Measurements from ENCODE around the gene EPN2.

EPN2 gene

DNA sequence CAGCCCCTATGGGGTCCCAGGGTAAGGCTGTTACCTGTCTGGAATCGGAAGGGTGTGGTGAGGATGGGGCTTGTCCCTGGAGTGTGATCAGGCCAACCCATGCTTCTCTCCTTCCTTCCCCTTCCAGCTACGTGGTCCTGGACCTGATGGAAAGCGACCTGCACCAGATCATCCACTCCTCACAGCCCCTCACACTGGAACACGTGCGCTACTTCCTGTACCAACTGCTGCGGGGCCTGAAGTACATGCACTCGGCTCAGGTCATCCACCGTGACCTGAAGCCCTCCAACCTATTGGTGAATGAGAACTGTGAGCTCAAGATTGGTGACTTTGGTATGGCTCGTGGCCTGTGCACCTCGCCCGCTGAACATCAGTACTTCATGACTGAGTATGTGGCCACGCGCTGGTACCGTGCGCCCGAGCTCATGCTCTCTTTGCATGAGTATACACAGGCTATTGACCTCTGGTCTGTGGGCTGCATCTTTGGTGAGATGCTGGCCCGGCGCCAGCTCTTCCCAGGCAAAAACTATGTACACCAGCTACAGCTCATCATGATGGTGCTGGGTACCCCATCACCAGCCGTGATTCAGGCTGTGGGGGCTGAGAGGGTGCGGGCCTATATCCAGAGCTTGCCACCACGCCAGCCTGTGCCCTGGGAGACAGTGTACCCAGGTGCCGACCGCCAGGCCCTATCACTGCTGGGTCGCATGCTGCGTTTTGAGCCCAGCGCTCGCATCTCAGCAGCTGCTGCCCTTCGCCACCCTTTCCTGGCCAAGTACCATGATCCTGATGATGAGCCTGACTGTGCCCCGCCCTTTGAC, 143.5 kb downstream of the EPN2 start:
- 97% methylated on average over 28 of the region's 29 CpGs for WGBS
- H3K4ac ChIP-seq (ENCODE audit: low read depth in 1 of 2, low read length in 2 of 2), result no peak overlapping the region
- no peak overlapping the region for H2BK12ac ChIP-seq (ENCODE audit: low read length in 2 of 2)
- H3K79me1 ChIP-seq (replicated peaks; ENCODE audit: low read length, poor library complexity, severe bottlenecking), result peaks cover 39% of the 10 kb centered on the region
- H3K18ac ChIP-seq (ENCODE audit: low read depth in 1 of 2, low read length in 2 of 2), result no peak overlapping the region
- H4K91ac ChIP-seq (ENCODE audit: low read length), result peak overlapping the region; percentile 31
- H4K8ac ChIP-seq (ENCODE audit: low read length), result peak overlapping the region; percentile 5
- no peaks in the 10 kb centered on the region for H3K27me3 ChIP-seq (ENCODE audit: control insufficient read depth in 1 of 2, insufficient read depth in 1 of 2, low read length in 2 of 2)
- no peak overlapping the region for H2AFZ ChIP-seq (ENCODE audit: low read depth, low read length)
- no peak overlapping the region for H2BK5ac ChIP-seq (ENCODE audit: low read depth, low read length, poor library complexity, severe bottlenecking)
- H3K4me2 ChIP-seq (ENCODE audit: low read length, poor library complexity, severe bottlenecking), result no peak overlapping the region
- no peak overlapping the region for H3K23ac ChIP-seq (ENCODE audit: low read length in 2 of 2)
- no peak overlapping the region for H2BK15ac ChIP-seq (ENCODE audit: low read depth, poor library complexity, severe bottlenecking)
- H2BK120ac ChIP-seq (ENCODE audit: low read depth, low read length), result no peak overlapping the region
- peaks cover 26% of the 10 kb centered on the region for H3K4me1 ChIP-seq (ENCODE audit: control insufficient read depth, insufficient read depth, low read depth, low read length)
- DNase-seq, result no peak
- H3K14ac ChIP-seq (ENCODE audit: low read length in 2 of 2), result no peak overlapping the region
- no peak overlapping the region for H3K4me3 ChIP-seq (ENCODE audit: insufficient read depth in 1 of 2, low read depth in 1 of 2, low read length in 2 of 2)
- H3K9me3 ChIP-seq (ENCODE audit: control insufficient read depth, low read length), result no peaks in the 10 kb centered on the region
- H3K27ac ChIP-seq (ENCODE audit: low read length, poor library complexity, severe bottlenecking), result no peak overlapping the region
- H3K9ac ChIP-seq (ENCODE audit: low read length), result no peak overlapping the region
- H3K36me3 ChIP-seq (ENCODE audit: control insufficient read depth in 1 of 2, insufficient read depth in 2 of 2, low read depth in 1 of 2, low read length in 2 of 2), result peaks cover 59 to 65% of the 10 kb centered on the region in 2 experiments
- no peak overlapping the region for H2AK5ac ChIP-seq (ENCODE audit: low read length, severe bottlenecking)

DNA sequence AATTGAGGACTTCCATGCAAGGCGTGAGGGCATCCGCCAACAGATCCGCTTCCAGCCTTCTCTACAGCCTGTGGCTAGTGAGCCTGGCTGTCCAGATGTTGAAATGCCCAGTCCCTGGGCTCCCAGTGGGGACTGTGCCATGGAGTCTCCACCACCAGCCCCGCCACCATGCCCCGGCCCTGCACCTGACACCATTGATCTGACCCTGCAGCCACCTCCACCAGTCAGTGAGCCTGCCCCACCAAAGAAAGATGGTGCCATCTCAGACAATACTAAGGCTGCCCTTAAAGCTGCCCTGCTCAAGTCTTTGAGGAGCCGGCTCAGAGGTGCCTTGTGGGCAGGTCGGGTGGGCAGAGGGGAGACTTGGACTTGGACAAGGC, 144.2 kb downstream of the EPN2 start:
- no peaks in the 10 kb centered on the region for H3K27me3 ChIP-seq (ENCODE audit: control insufficient read depth in 1 of 2, insufficient read depth in 1 of 2, low read length in 2 of 2)
- H3K18ac ChIP-seq (ENCODE audit: low read depth in 1 of 2, low read length in 2 of 2), result no peak overlapping the region
- H2BK120ac ChIP-seq (ENCODE audit: low read depth, low read length), result no peak overlapping the region
- peaks cover 63 to 71% of the 10 kb centered on the region in 2 experiments for H3K36me3 ChIP-seq (ENCODE audit: control insufficient read depth in 1 of 2, insufficient read depth in 2 of 2, low read depth in 1 of 2, low read length in 2 of 2)
- no peak overlapping the region for H2AFZ ChIP-seq (ENCODE audit: low read depth, low read length)
- no peak overlapping the region for H4K91ac ChIP-seq (ENCODE audit: low read length)
- whole genome bisulfite sequencing, result 96% methylated on average over 6 of the region's 7 CpGs
- H3K4me2 ChIP-seq (ENCODE audit: low read length, poor library complexity, severe bottlenecking), result no peak overlapping the region
- H2AK5ac ChIP-seq (ENCODE audit: low read length, severe bottlenecking), result no peak overlapping the region
- H3K9me3 ChIP-seq (ENCODE audit: control insufficient read depth, low read length), result no peaks in the 10 kb centered on the region
- H3K79me1 ChIP-seq (replicated peaks; ENCODE audit: low read length, poor library complexity, severe bottlenecking), result peaks cover 36% of the 10 kb centered on the region
- no peak overlapping the region for H4K8ac ChIP-seq (ENCODE audit: low read length)
- no peak overlapping the region for H3K4me3 ChIP-seq (ENCODE audit: insufficient read depth in 1 of 2, low read depth in 1 of 2, low read length in 2 of 2)
- H3K27ac ChIP-seq (ENCODE audit: low read length, poor library complexity, severe bottlenecking), result no peak overlapping the region
- H3K4me1 ChIP-seq (ENCODE audit: control insufficient read depth, insufficient read depth, low read depth, low read length), result peaks cover 29% of the 10 kb centered on the region
- no peak overlapping the region for H2BK12ac ChIP-seq (ENCODE audit: low read length in 2 of 2)
- H3K14ac ChIP-seq (ENCODE audit: low read length in 2 of 2), result no peak overlapping the region
- no peak overlapping the region for H3K4ac ChIP-seq (ENCODE audit: low read depth in 1 of 2, low read length in 2 of 2)
- H3K9ac ChIP-seq (ENCODE audit: low read length), result no peak overlapping the region
- no peak for DNase-seq
- H2BK15ac ChIP-seq (ENCODE audit: low read depth, poor library complexity, severe bottlenecking), result no peak overlapping the region
- no peak overlapping the region for H3K23ac ChIP-seq (ENCODE audit: low read length in 2 of 2)
- no peak overlapping the region for H2BK5ac ChIP-seq (ENCODE audit: low read depth, low read length, poor library complexity, severe bottlenecking)

DNA sequence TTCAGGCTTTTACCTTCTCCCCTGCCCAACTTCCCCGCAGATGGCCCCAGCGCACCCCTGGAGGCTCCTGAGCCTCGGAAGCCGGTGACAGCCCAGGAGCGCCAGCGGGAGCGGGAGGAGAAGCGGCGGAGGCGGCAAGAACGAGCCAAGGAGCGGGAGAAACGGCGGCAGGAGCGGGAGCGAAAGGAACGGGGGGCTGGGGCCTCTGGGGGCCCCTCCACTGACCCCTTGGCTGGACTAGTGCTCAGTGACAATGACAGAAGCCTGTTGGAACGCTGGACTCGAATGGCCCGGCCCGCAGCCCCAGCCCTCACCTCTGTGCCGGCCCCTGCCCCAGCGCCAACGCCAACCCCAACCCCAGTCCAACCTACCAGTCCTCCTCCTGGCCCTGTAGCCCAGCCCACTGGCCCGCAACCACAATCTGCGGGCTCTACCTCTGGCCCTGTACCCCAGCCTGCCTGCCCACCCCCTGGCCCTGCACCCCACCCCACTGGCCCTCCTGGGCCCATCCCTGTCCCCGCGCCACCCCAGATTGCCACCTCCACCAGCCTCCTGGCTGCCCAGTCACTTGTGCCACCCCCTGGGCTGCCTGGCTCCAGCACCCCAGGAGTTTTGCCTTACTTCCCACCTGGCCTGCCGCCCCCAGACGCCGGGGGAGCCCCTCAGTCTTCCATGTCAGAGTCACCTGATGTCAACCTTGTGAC, 144.7 kb downstream of the EPN2 start:
- Histone ChIP-seq H2BK15ac (ENCODE audit: low read depth, poor library complexity, severe bottlenecking) (no peak overlapping the region), H3K4ac (ENCODE audit: low read depth in 1 of 2, low read length in 2 of 2) (no peak overlapping the region), H3K27ac (ENCODE audit: low read length, poor library complexity, severe bottlenecking) (no peak overlapping the region), H3K36me3 (ENCODE audit: control insufficient read depth in 1 of 2, insufficient read depth in 2 of 2, low read depth in 1 of 2, low read length in 2 of 2) (peaks cover 63 to 71% of the 10 kb centered on the region in 2 experiments), H2BK12ac (ENCODE audit: low read length in 2 of 2) (no peak overlapping the region), H3K27me3 (ENCODE audit: control insufficient read depth in 1 of 2, insufficient read depth in 1 of 2, low read length in 2 of 2) (no peaks in the 10 kb centered on the region), H3K4me2 (ENCODE audit: low read length, poor library complexity, severe bottlenecking) (no peak overlapping the region), H3K4me1 (ENCODE audit: control insufficient read depth, insufficient read depth, low read depth, low read length) (peaks cover 33% of the 10 kb centered on the region), H2BK120ac (ENCODE audit: low read depth, low read length) (no peak overlapping the region), H3K18ac (ENCODE audit: low read depth in 1 of 2, low read length in 2 of 2) (no peak overlapping the region), H2AFZ (ENCODE audit: low read depth, low read length) (no peak overlapping the region), H3K23ac (ENCODE audit: low read length in 2 of 2) (no peak overlapping the region), H3K9me3 (ENCODE audit: control insufficient read depth, low read length) (no peaks in the 10 kb centered on the region), H3K79me1 (replicated peaks; ENCODE audit: low read length, poor library complexity, severe bottlenecking) (peaks cover 36% of the 10 kb centered on the region), H2AK5ac (ENCODE audit: low read length, severe bottlenecking) (no peak overlapping the region), H3K9ac (ENCODE audit: low read length) (no peak overlapping the region), H3K14ac (ENCODE audit: low read length in 2 of 2) (no peak overlapping the region), H4K91ac (ENCODE audit: low read length) (no peak overlapping the region), H4K8ac (ENCODE audit: low read length) (no peak overlapping the region), H3K4me3 (ENCODE audit: insufficient read depth in 1 of 2, low read depth in 1 of 2, low read length in 2 of 2) (no peak overlapping the region), H2BK5ac (ENCODE audit: low read depth, low read length, poor library complexity, severe bottlenecking) (no peak overlapping the region)
- 97% methylated on average over 31 of the region's 31 CpGs for WGBS
- no peak for DNase-seq

Measured in mesenchymal stem cell (in vitro differentiated cells and primary cell).